H1 (cell line): ENCODE results near the gene ABCC6. TPM values are rescaled to one million over a fixed set of nuclear protein-coding genes. Genes with fewer than 3 reads are reported as not detected.

Experiments
- CTCF ChIA-PET: fragments of 300-600 bp; sonication (Branson Sonifier 250); formaldehyde crosslinking; loops from one replicate; lab custom pipeline; 2021; ENCODE audit not compliant: partially characterized antibody; lab: Charles Lee
- POLR2A ChIA-PET: fragments of 300-600 bp; sonication (Branson Sonifier 250); formaldehyde crosslinking; loops from one replicate; lab custom pipeline; 2021; ENCODE audit warnings: inconsistent platforms; ENCODE audit not compliant: partially characterized antibody; lab: Charles Lee
- DNase-seq, 2 experiments: peaks; one replicate each; pipeline versions ENCODE4 v3.0.0 to v3.0.0-alpha.2; 2010 to 2022; ENCODE audit warnings: low spot score in 2 of 2, low read depth in 1 of 2, mixed read lengths in 1 of 2
- FAIRE-seq: peaks from 2 replicates; lab custom pipeline; 2011; peaks lifted over from hg19 to GRCh38; lab: Jason Lieb, UNC
- H2AFZ ChIP-seq: 2 replicates; pipeline ENCODE4 v1.8.1; 2012; ENCODE audit warnings: low read length, inconsistent platforms
- H2AK5ac ChIP-seq: 2 replicates; pipeline ENCODE4 v1.6.1; 2013; ENCODE audit warnings: low read depth, low read length
- H2BK120ac ChIP-seq: replicated peaks from 2 replicates; pipeline ENCODE3; 2013; ENCODE audit warnings: low read depth, low read length, inconsistent platforms
- H2BK12ac ChIP-seq: 2 replicates; pipeline ENCODE4 v1.6.1; 2013; ENCODE audit warnings: low read depth, low read length
- H2BK15ac ChIP-seq: 2 replicates; pipeline ENCODE4 v1.6.1; 2013; ENCODE audit warnings: low read length
- H2BK20ac ChIP-seq: 2 replicates; pipeline ENCODE4 v1.6.1; 2013; ENCODE audit warnings: low read length
- H2BK5ac ChIP-seq: 2 replicates; pipeline ENCODE4 v1.6.1; 2013; ENCODE audit warnings: low read depth, low read length
- H3K14ac ChIP-seq: 2 replicates; pipeline ENCODE4 v1.6.1; 2013; ENCODE audit warnings: inconsistent platforms; ENCODE audit not compliant: insufficient read length
- H3K18ac ChIP-seq: 2 replicates; pipeline ENCODE4 v1.6.1; 2013; ENCODE audit warnings: low read length; ENCODE audit errors: extremely low read depth
- H3K23ac ChIP-seq: 2 replicates; pipeline ENCODE4 v1.6.1; 2013; ENCODE audit warnings: inconsistent platforms; ENCODE audit not compliant: insufficient read length
- H3K23me2 ChIP-seq: 2 replicates; pipeline ENCODE4 v1.6.1; 2013; ENCODE audit warnings: low read depth, low read length
- H3K27ac ChIP-seq: 2 replicates; pipeline ENCODE4 v1.6.1; 2011; ENCODE audit warnings: low read depth, low read length, inconsistent platforms
- H3K27me3 ChIP-seq, 4 experiments: replicated peaks in 1 of 4; 1 replicate in 1 of 4; 2 replicates in 3 of 4; pipeline versions ENCODE4 v1.6.1 to v1.8.1; 2011 to 2013; ENCODE audit warnings: low read length in 3 of 4, mild to moderate bottlenecking in 3 of 4, inconsistent platforms in 2 of 4, mixed read lengths in 2 of 4, moderate library complexity in 1 of 4; ENCODE audit not compliant: control insufficient read depth in 3 of 4, insufficient read depth in 3 of 4; ENCODE audit errors: extremely low read depth in 1 of 4
- H3K36me3 ChIP-seq, 4 experiments: 2 replicates each; pipeline versions ENCODE4 v1.6.1 to v1.8.1; 2011 to 2013; ENCODE audit warnings: mild to moderate bottlenecking in 4 of 4, low read length in 3 of 4, moderate library complexity in 2 of 4, control low read depth in 1 of 4, inconsistent platforms in 1 of 4; ENCODE audit not compliant: insufficient read depth in 4 of 4, control insufficient read depth in 2 of 4
- H3K4ac ChIP-seq: replicated peaks from 2 replicates; pipeline ENCODE3; 2013; ENCODE audit warnings: low read length, low read depth, mixed read lengths, inconsistent platforms; ENCODE audit not compliant: insufficient read length
- H3K4me1 ChIP-seq, 4 experiments: replicated peaks in 1 of 4; 1 replicate in 1 of 4; 2 replicates in 3 of 4; pipeline versions ENCODE4 v1.6.1 to v1.8.1; 2011 to 2013; ENCODE audit warnings: low read length in 3 of 4, inconsistent platforms in 2 of 4, mixed read lengths in 1 of 4; ENCODE audit not compliant: insufficient read depth in 4 of 4, control insufficient read depth in 3 of 4
- H3K4me2 ChIP-seq, 2 experiments: 2 replicates each; pipeline versions ENCODE4 v1.6.1 to v1.8.1; 2011 to 2013; ENCODE audit warnings: low read depth in 2 of 2, low read length in 2 of 2, control low read depth in 1 of 2, inconsistent platforms in 1 of 2, mild to moderate bottlenecking in 1 of 2; ENCODE audit not compliant: insufficient read depth in 1 of 2
- H3K4me3 ChIP-seq, 4 experiments: fragments of 200-600, 300-600 bp in 1 of 4; sonication (generic), shearing (Covaris generic), sonication (Bioruptor Twin) in 1 of 4; 2 replicates each; pipeline versions ENCODE4 v1.5.1 to v1.8.1; 2011 to 2016; ENCODE audit warnings: low read length in 4 of 4, low read depth in 3 of 4, control low read depth in 2 of 4, inconsistent platforms in 2 of 4, mild to moderate bottlenecking in 2 of 4, mixed read lengths in 1 of 4, moderate library complexity in 1 of 4; ENCODE audit not compliant: insufficient read depth in 2 of 4; ENCODE audit errors: extremely low read depth in 1 of 4
- H3K56ac ChIP-seq: replicated peaks from 2 replicates; pipeline ENCODE3; 2013; ENCODE audit warnings: low read depth, mild to moderate bottlenecking, mixed read lengths, low read length, inconsistent platforms; ENCODE audit not compliant: insufficient read length
- H3K79me1 ChIP-seq: 2 replicates; pipeline ENCODE4 v1.6.1; 2013; ENCODE audit warnings: low read depth, low read length, control low read depth
- H3K79me2 ChIP-seq, 2 experiments: 2 replicates each; pipeline versions ENCODE4 v1.6.1 to v1.8.1; 2012 to 2013; ENCODE audit warnings: low read length in 2 of 2, mild to moderate bottlenecking in 2 of 2, inconsistent platforms in 1 of 2; ENCODE audit not compliant: insufficient read depth in 2 of 2, control insufficient read depth in 1 of 2
- H3K9ac ChIP-seq, 4 experiments: replicated peaks in 1 of 4; 1 replicate in 1 of 4; 2 replicates in 3 of 4; pipeline versions ENCODE4 v1.6.1 to v1.8.1; 2011 to 2013; ENCODE audit warnings: low read depth in 3 of 4, low read length in 3 of 4, control low read depth in 2 of 4, mild to moderate bottlenecking in 2 of 4, moderate library complexity in 2 of 4, inconsistent platforms in 1 of 4; ENCODE audit errors: extremely low read depth in 1 of 4
- H3K9me3 ChIP-seq, 2 experiments: 2 replicates each; pipeline versions ENCODE4 v1.6.1 to v1.8.1; 2012 to 2013; ENCODE audit warnings: mild to moderate bottlenecking in 2 of 2, moderate library complexity in 2 of 2, control low read depth in 1 of 2, inconsistent platforms in 1 of 2, low read depth in 1 of 2, low read length in 1 of 2, mixed read lengths in 1 of 2; ENCODE audit not compliant: insufficient read depth in 2 of 2
- H4K20me1 ChIP-seq, 2 experiments: replicated peaks in 1 of 2; 2 replicates each; pipeline versions ENCODE3 to v1.8.1; 2011 to 2013; ENCODE audit warnings: inconsistent platforms in 2 of 2, low read length in 2 of 2, mild to moderate bottlenecking in 1 of 2; ENCODE audit not compliant: insufficient read depth in 2 of 2, control insufficient read depth in 1 of 2
- H4K5ac ChIP-seq: 2 replicates; pipeline ENCODE4 v1.6.1; 2013; ENCODE audit warnings: low read length, low read depth, mixed read lengths, inconsistent platforms; ENCODE audit not compliant: insufficient read length
- H4K8ac ChIP-seq: 2 replicates; pipeline ENCODE4 v1.8.0; 2013; ENCODE audit warnings: mild to moderate bottlenecking, moderate library complexity, low read length, inconsistent platforms; ENCODE audit not compliant: insufficient read depth; ENCODE audit errors: extremely low read depth
- H4K91ac ChIP-seq: replicated peaks from 2 replicates; pipeline ENCODE3; 2013; ENCODE audit warnings: low read length, mixed read lengths, inconsistent platforms; ENCODE audit not compliant: insufficient read length
- EP300 ChIP-seq, 2 experiments: IDR thresholded peaks; 1 replicate in 1 of 2; 2 replicates in 1 of 2; pipeline ENCODE4 v1.6.1; 2011 to 2012; ENCODE audit warnings: low read depth in 2 of 2, low read length in 2 of 2, mild to moderate bottlenecking in 2 of 2, borderline replicate concordance in 1 of 2, inconsistent platforms in 1 of 2, moderate library complexity in 1 of 2
- GABPA ChIP-seq: IDR thresholded peaks from 2 replicates; pipeline ENCODE4 v1.6.1; 2011; ENCODE audit warnings: mild to moderate bottlenecking, low read length, moderate library complexity, borderline replicate concordance; ENCODE audit not compliant: insufficient read depth
- KDM4A ChIP-seq: IDR thresholded peaks from one replicate; pipeline ENCODE4 v1.7.1; 2012; ENCODE audit warnings: low read depth, mild to moderate bottlenecking, moderate library complexity, low read length, inconsistent platforms; ENCODE audit not compliant: severe bottlenecking
- NRF1 ChIP-seq: IDR thresholded peaks from 2 replicates; pipeline ENCODE4 v1.6.1; 2011; ENCODE audit warnings: mild to moderate bottlenecking, low read depth, low read length, improper control_type of control experiment
- POLR2A ChIP-seq, 2 experiments: IDR thresholded peaks; 1 replicate in 1 of 2; 2 replicates in 1 of 2; pipeline ENCODE4 v1.6.1; 2011; ENCODE audit warnings: low read depth in 2 of 2, low read length in 2 of 2, mild to moderate bottlenecking in 2 of 2; ENCODE audit errors: control extremely low read depth in 1 of 2
- POLR2AphosphoS5 ChIP-seq: IDR thresholded peaks from 2 replicates; pipeline ENCODE4 v1.6.1; 2011; ENCODE audit warnings: low read depth, low read length
- SP1 ChIP-seq: IDR thresholded peaks from 2 replicates; pipeline ENCODE4 v1.6.1; 2011; ENCODE audit warnings: low read depth, low read length
- WGBS, 2 experiments: shearing (Covaris generic) in 1 of 2; methylation state at CpG; one replicate each; pipeline versions ENCODE4 v1.1.6 to v1.1.7; 2013 to 2015; ENCODE audit warnings: low lambda C conversion rate in 2 of 2, mixed read lengths in 2 of 2, inconsistent platforms in 1 of 2, low coverage in 1 of 2, missing lambda C conversion rate in 1 of 2; ENCODE audit not compliant: insufficient replicate concordance in 2 of 2, insufficient coverage in 1 of 2, insufficient read length in 1 of 2; ENCODE audit errors: extremely low coverage in 1 of 2, missing lambda C conversion rate in 1 of 2; 5-methylcytosine and 5-hydroxymethylcytosine counted together
- polyA plus RNA-seq, 7 experiments: library from polyadenylated mRNA; depleted of rRNA in 3 of 7; stranded (reverse) in 5 of 7; unstranded in 2 of 7; fragments of >200 nt in 5 of 7; fragments of 200-250 nt in 2 of 7; gene quantifications; 1 replicate in 5 of 7; 2 replicates in 1 of 7; 4 replicates in 1 of 7; pipeline versions ENCODE4 v1.2.1 to v1.2.3, GENCODE V29; 2011 to 2013; ENCODE audit warnings: missing spikeins in 2 of 7, mixed read lengths in 2 of 7
- total RNA-seq: library from RNA; stranded (reverse); fragmentation: NEBNext Ultra II Directional; extraction: Animal tissue kit (Norgen Biotek cat#: 25700); gene quantifications from 2 replicates; pipeline ENCODE4 v1.2.1, GENCODE V29; 2021

Gene ABCC6
- total and polyA plus RNA-seq, 2 of the 8 experiments (the other 6 are each of a cell fraction or from before 2014, with no cell fraction given): 1.6 to 1.8 TPM

GRCh38 chr16:16121185-16121727 lies 102.0 kb downstream of the ABCC6 start:
- Histone ChIP-seq H3K27me3 (no peaks in the 10 kb centered on the region), H2BK15ac (no peak overlapping the region), H2AK5ac (no peak overlapping the region), H3K79me1 (no peaks in the 10 kb centered on the region), H3K79me2 (no peaks in the 10 kb centered on the region), H3K4me2 (no peak overlapping the region), H3K4ac (no peak overlapping the region), H2BK5ac (no peak overlapping the region), H4K8ac (no peak overlapping the region), H4K91ac (no peak overlapping the region), H3K4me1 (no peaks in the 10 kb centered on the region), H2BK12ac (no peak overlapping the region), H2BK20ac (no peak overlapping the region), H3K9ac (no peak overlapping the region), H3K56ac (no peak overlapping the region), H3K27ac (no peak overlapping the region), H3K9me3 (peaks cover 0 to 7% of the 10 kb centered on the region in 2 experiments; a peak in 3 of 4 replicates), H3K36me3 (peaks cover 14 to 55% (median 39%) of the 10 kb centered on the region in 4 experiments; a peak in 7 of 8 replicates), H2AFZ (no peak overlapping the region), H4K5ac (no peak overlapping the region), H3K23me2 (no peaks in the 10 kb centered on the region; the same call in 1 of the 2 replicates), H3K18ac (no peak overlapping the region), H3K14ac (no peak overlapping the region), H3K4me3 (no peak overlapping the region), H2BK120ac (no peak overlapping the region), H3K23ac (no peak overlapping the region), H4K20me1 (peaks cover 0 to 3% of the 10 kb centered on the region in 2 experiments)
- FAIRE-seq (no peak), DNase-seq (no peak)
- CTCF ChIA-PET: interaction anchor here (0.6 to 2.4 kb wide), 6 partner anchors 17 to 368 kb away, joined by 3 to 7 read pairs (median 4); no protein-coding TSS in a partner anchor
- POLR2A ChIA-PET: interaction anchor here (1.1 kb wide), 1 partner anchor 22 kb away, joined by 3 read pairs; no protein-coding TSS in a partner anchor
- 93% methylated on average over 6 of the region's 6 CpGs; no CpG with 5 or more reads in 1 of the 2 experiments for WGBS, 2 experiments
- TF ChIP-seq POLR2AphosphoS5 (no peak), GABPA (no peak), KDM4A (no peak), POLR2A (IDR thresholded peaks at IDR 0.05; ENCODE audit: control extremely low read depth in 1 of 2, low read depth in 2 of 2, low read length in 2 of 2) (no peak), EP300 (IDR thresholded peaks at IDR 0.05; ENCODE audit: borderline replicate concordance in 1 of 2, low read depth in 2 of 2, low read length in 2 of 2) (no peak), NRF1 (no peak), SP1 (no peak)
